Panc1 (cell line): Measurements from ENCODE around the gene PDE9A. TPM values are rescaled to one million over a fixed set of nuclear protein-coding genes. Genes with fewer than 3 reads are reported as not detected.

Experiments
- ATAC-seq: fragments of 200-7000 bp; cut with Tn5 transposase; 2 replicates; pipeline ENCODE4 v1.9.1; 2020; ENCODE audit warnings: mild to moderate bottlenecking, moderate library complexity
- BruUV-seq: library from RNA; stranded (reverse); fragments of 400-500 nt; replicated peaks from 2 replicates; lab custom pipeline; 2021; lab: Mats Ljungman, UMichigan
- CTCF ChIA-PET: fragments of 300-600 bp; sonication (Branson Sonifier 250); formaldehyde crosslinking; loops from one replicate; lab custom pipeline; 2022; ENCODE audit warnings: antibody characterized with exemption; lab: Charles Lee
- POLR2A ChIA-PET: fragments of 300-600 bp; sonication (Branson Sonifier 250); formaldehyde crosslinking; loops from one replicate; lab custom pipeline; 2022; ENCODE audit warnings: antibody characterized with exemption; lab: Charles Lee
- DNase-seq: peaks from one replicate; pipeline ENCODE4 v3.0.0-alpha.2; 2010; ENCODE audit warnings: low read depth, low spot score
- H3K27ac ChIP-seq: 2 replicates; pipeline ENCODE4 v1.5.1; 2011; ENCODE audit warnings: mild to moderate bottlenecking, low read length, inconsistent platforms
- H3K27me3 ChIP-seq: fragments of 200-500 bp; sonication (Bioruptor generic); 2 replicates; pipeline ENCODE4 v1.6.0; 2014; ENCODE audit warnings: low read length, inconsistent platforms; ENCODE audit not compliant: control insufficient read depth, insufficient read depth
- H3K36me3 ChIP-seq: fragments of 200-500 bp; sonication (Bioruptor generic); 2 replicates; pipeline ENCODE4 v1.5.1; 2014; ENCODE audit warnings: inconsistent platforms, mild to moderate bottlenecking, low read length, moderate library complexity; ENCODE audit not compliant: control insufficient read depth, insufficient read depth
- H3K4me1 ChIP-seq: 2 replicates; pipeline ENCODE4 v1.5.1; 2011; ENCODE audit warnings: inconsistent platforms, mild to moderate bottlenecking, low read length, moderate library complexity; ENCODE audit not compliant: control insufficient read depth, insufficient read depth
- H3K4me3 ChIP-seq, 2 experiments: 2 replicates each; pipeline ENCODE4 v1.5.1; 2011 to 2012; ENCODE audit warnings: low read depth in 2 of 2, low read length in 2 of 2, mild to moderate bottlenecking in 2 of 2, inconsistent platforms in 1 of 2, moderate library complexity in 1 of 2
- H3K9me3 ChIP-seq: fragments of 200-500 bp; sonication (Bioruptor generic); 2 replicates; pipeline ENCODE4 v1.5.1; 2014; ENCODE audit warnings: low read depth, mild to moderate bottlenecking, inconsistent platforms, low read length, moderate library complexity; ENCODE audit not compliant: control insufficient read depth, insufficient read depth
- CTCF ChIP-seq: fragments of 450-650 bp; IDR thresholded peaks from 2 replicates; pipeline ENCODE4 v1.5.1; 2017; ENCODE audit warnings: mild to moderate bottlenecking
- POLR2AphosphoS5 ChIP-seq: IDR thresholded peaks from 2 replicates; pipeline ENCODE4 v1.6.1; 2012; ENCODE audit warnings: mild to moderate bottlenecking, low read depth, low read length, moderate library complexity
- REST ChIP-seq, 2 experiments: IDR thresholded peaks; 2 replicates each; pipeline ENCODE4 v1.6.1; 2011 to 2012; ENCODE audit warnings: low read depth in 2 of 2, control low read depth in 1 of 2, low read length in 1 of 2, mild to moderate bottlenecking in 1 of 2, moderate library complexity in 1 of 2; ENCODE audit not compliant: insufficient read depth in 1 of 2
- SIN3A ChIP-seq: IDR thresholded peaks from 2 replicates; pipeline ENCODE4 v1.6.1; 2012; ENCODE audit warnings: low read depth, mild to moderate bottlenecking, low read length, moderate library complexity, borderline replicate concordance; ENCODE audit not compliant: insufficient read depth
- TCF7L2 ChIP-seq: IDR thresholded peaks from 2 replicates; pipeline ENCODE4 v1.6.1; 2011; ENCODE audit warnings: mild to moderate bottlenecking, low read depth, low read length, inconsistent platforms
- in situ Hi-C: cut with HindIII; loops from 2 replicates; pipeline ENCODE4 v1.10.0; 2016; ENCODE audit warnings: low sequenced_read_pairs, low pct_unique_long_range_greater_than_20kb
- intact Hi-C: fragments of 100-400 bp; cut with micrococcal nuclease; formaldehyde crosslinking; loops from one replicate; pipeline ENCODE4 v1.10.0; 2022; ENCODE audit not compliant: unreplicated experiment
- total RNA-seq: library from RNA; stranded (reverse); gene quantifications from one replicate; pipeline ENCODE4 v1.2.1, GENCODE V29; 2021; ENCODE audit not compliant: unreplicated experiment

PDE9A gene
- total RNA-seq, 1 experiment from 2014 or later = 0.72 TPM

- ATAC-seq (no peak), DNase-seq (no peak)
- Histone ChIP-seq H3K9me3 (no peaks in the 10 kb centered on the region), H3K4me1 (no peaks in the 10 kb centered on the region), H3K27me3 (no peaks in the 10 kb centered on the region), H3K4me3 (no peak overlapping the region), H3K27ac (no peak overlapping the region), H3K36me3 (no peaks in the 10 kb centered on the region)
- in situ Hi-C loops (no loop called here), intact Hi-C loops (no loop called here)
- CTCF ChIA-PET = no interaction called here
- no peak for TF ChIP-seq CTCF
- no peak for TF ChIP-seq TCF7L2
- no peak for TF ChIP-seq REST (IDR thresholded peaks at IDR 0.05; ENCODE audit: insufficient read depth in 1 of 2, low read depth in 2 of 2, low read length in 1 of 2)
- no peak for TF ChIP-seq POLR2AphosphoS5
- BruUV-seq = no TSS peak
- POLR2A ChIA-PET = no interaction called here
Observed at GRCh38 chr21:42646836-42647235, 6.6 kb upstream of the PDE9A start.

- no TSS peak for BruUV-seq
Observed at GRCh38 chr21:42648606-42649005, 4.8 kb upstream of the PDE9A start.

More at GRCh38 chr21:42648606-42649005, 4.8 kb upstream of the PDE9A start:
- ATAC-seq (no peak), DNase-seq (no peak)
- no peak overlapping the region for H3K4me3 ChIP-seq
- H3K36me3 ChIP-seq = no peaks in the 10 kb centered on the region
- no peaks in the 10 kb centered on the region; the same call in 1 of the 2 replicates for H3K27me3 ChIP-seq
- intact Hi-C loops (no loop called here), in situ Hi-C loops (no loop called here)
- H3K4me1 ChIP-seq = no peaks in the 10 kb centered on the region
- ChIA-PET POLR2A (no interaction called here), CTCF (no interaction called here)
- no peak overlapping the region for H3K27ac ChIP-seq
- TF ChIP-seq TCF7L2 = no peak
- TF ChIP-seq POLR2AphosphoS5 = no peak
- TF ChIP-seq REST (IDR thresholded peaks at IDR 0.05; ENCODE audit: insufficient read depth in 1 of 2, low read depth in 2 of 2, low read length in 1 of 2) = no peak
- TF ChIP-seq SIN3A = no peak
- TF ChIP-seq CTCF = no peak
- no peaks in the 10 kb centered on the region for H3K9me3 ChIP-seq
